Measurements from ENCODE around the gene CNRIP1. TPM values are rescaled to one million over a fixed set of nuclear protein-coding genes. Genes with fewer than 3 reads are reported as not detected.
A peak's percentile ranks its signal among the peaks of the same experiment; 100 is the strongest.

CNRIP1 gene
- total RNA-seq, 6 experiments from 2014 or later, result 33.6 to 53.8 (median 47.2) TPM

DNA sequence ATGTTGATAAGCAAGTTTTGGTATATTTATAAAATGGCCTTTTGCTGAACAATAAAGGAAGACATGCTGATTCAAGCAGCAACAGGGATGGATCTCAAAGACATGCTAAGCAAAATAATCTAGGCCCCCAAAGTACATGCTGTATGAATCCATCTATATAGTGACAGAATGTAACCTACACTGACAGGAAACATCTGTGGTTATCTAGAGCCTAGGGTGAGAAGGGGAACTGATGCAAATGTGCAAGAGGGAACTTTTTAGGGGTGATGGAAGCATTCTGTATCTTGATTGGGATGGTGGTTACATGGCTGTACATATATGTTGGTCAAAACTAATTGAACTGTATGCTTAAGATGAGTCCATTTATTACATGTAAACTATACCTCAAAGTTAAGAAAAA lies 24.2 kb downstream of the CNRIP1 start:
- Mint-ChIP-seq H3K36me3 (ENCODE audit: low read depth) (no peaks in the 10 kb centered on the region), H3K4me1 (ENCODE audit: low read depth) (no peaks in the 10 kb centered on the region), H3K4me3 (no peak overlapping the region), H3K9me3 (no peaks in the 10 kb centered on the region), H3K27me3 (ENCODE audit: insufficient read depth) (peaks cover 3% of the 10 kb centered on the region), H3K27ac (no peak overlapping the region)
- DNase-seq, result no peak
- TF ChIP-seq, protein P1, sequence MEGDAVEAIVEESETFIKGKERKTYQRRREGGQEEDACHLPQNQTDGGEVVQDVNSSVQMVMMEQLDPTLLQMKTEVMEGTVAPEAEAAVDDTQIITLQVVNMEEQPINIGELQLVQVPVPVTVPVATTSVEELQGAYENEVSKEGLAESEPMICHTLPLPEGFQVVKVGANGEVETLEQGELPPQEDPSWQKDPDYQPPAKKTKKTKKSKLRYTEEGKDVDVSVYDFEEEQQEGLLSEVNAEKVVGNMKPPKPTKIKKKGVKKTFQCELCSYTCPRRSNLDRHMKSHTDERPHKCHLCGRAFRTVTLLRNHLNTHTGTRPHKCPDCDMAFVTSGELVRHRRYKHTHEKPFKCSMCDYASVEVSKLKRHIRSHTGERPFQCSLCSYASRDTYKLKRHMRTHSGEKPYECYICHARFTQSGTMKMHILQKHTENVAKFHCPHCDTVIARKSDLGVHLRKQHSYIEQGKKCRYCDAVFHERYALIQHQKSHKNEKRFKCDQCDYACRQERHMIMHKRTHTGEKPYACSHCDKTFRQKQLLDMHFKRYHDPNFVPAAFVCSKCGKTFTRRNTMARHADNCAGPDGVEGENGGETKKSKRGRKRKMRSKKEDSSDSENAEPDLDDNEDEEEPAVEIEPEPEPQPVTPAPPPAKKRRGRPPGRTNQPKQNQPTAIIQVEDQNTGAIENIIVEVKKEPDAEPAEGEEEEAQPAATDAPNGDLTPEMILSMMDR (IDR thresholded peaks at IDR 0.05), result no peak

DNA sequence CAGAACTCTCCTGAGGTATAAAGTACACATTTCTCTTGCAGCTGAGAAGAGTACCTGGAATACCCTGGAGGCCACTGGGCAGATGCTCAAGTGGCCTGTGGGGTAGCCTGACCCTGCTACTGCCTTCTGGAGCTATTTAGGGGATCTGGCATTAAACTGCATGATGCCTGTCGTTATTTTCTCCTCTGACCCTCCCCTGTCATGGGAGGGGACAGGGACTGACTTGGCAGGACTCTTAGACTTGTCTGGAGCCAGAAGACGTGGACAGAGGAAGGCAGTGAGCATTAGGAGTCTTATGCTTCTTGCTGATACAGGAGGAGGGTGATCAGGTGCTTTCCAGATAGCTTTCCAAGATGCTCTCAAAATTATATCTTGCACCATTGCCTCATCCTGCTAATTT lies 24.8 kb downstream of the CNRIP1 start:
- TF ChIP-seq, protein P1 (IDR thresholded peaks at IDR 0.05), result no peak
- H3K36me3 Mint-ChIP-seq (ENCODE audit: low read depth), result no peaks in the 10 kb centered on the region
- H3K4me3 Mint-ChIP-seq, result no peak overlapping the region
- no peaks in the 10 kb centered on the region for H3K9me3 Mint-ChIP-seq
- H3K4me1 Mint-ChIP-seq (ENCODE audit: low read depth), result no peaks in the 10 kb centered on the region
- H3K27ac Mint-ChIP-seq, result no peak overlapping the region
- H3K27me3 Mint-ChIP-seq (ENCODE audit: insufficient read depth), result peaks cover 3% of the 10 kb centered on the region
- no peak for DNase-seq

DNA sequence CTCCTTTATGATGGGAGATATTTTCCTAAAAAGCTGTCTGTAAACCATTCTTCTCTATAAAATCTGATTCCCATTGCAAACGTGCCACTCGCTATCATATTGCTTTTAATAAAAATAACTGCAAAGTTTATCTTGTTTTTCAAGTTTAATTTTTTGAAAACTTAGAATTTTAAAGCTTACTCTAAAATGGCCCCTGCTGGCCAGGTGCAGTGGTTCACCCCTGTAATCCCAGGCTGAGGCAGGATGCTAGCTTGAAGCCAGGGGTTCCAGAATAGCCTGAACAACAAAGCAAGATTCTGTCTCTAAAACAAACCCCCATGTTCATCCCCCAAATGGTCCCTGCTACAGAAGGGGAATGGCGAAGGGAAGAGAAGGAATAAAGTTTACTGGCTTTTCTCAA lies 25.6 kb downstream of the CNRIP1 start:
- Mint-ChIP-seq H3K27ac (no peak overlapping the region), H3K4me1 (ENCODE audit: low read depth) (no peaks in the 10 kb centered on the region)

DNA sequence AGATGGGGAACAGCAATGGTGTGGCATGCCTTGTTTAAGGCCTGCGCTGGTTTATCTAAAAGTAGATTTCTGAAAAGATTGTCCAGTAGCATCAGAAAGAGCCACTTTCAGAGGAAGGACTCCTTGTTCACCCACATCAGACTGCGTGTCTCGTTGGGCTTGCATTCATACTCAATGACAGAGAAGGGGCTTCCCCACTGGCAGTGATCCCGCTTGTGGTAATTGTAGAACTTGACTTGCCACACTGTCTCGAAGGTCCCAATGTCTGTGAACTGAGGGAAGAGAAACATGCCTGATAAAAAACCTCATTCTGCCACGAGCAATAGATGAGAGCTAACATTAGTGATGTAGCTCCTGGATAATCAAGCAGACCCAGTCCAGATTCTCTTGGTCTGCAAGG lies 26.0 kb downstream of the CNRIP1 start:
- Mint-ChIP-seq H3K27ac (no peak overlapping the region), H3K4me1 (ENCODE audit: low read depth) (peaks cover under 1% of the 10 kb centered on the region; the same call in 1 of the 2 replicates), H3K27me3 (ENCODE audit: insufficient read depth) (peaks cover 3% of the 10 kb centered on the region), H3K4me3 (no peak overlapping the region), H3K9me3 (no peaks in the 10 kb centered on the region), H3K36me3 (ENCODE audit: low read depth) (no peaks in the 10 kb centered on the region)
- DNase-seq, result no peak
- TF ChIP-seq, protein P1 (IDR thresholded peaks at IDR 0.05), result no peak

More for the DNA sequence above, 25.6 kb downstream of the CNRIP1 start:
- no peaks in the 10 kb centered on the region for H3K36me3 Mint-ChIP-seq (ENCODE audit: low read depth)
- TF ChIP-seq, protein P1 (IDR thresholded peaks at IDR 0.05), result peak; percentile 40
- H3K27me3 Mint-ChIP-seq (ENCODE audit: insufficient read depth), result peaks cover 3% of the 10 kb centered on the region
- H3K9me3 Mint-ChIP-seq, result no peaks in the 10 kb centered on the region
- no peak for DNase-seq
- no peak overlapping the region for H3K4me3 Mint-ChIP-seq

DNA sequence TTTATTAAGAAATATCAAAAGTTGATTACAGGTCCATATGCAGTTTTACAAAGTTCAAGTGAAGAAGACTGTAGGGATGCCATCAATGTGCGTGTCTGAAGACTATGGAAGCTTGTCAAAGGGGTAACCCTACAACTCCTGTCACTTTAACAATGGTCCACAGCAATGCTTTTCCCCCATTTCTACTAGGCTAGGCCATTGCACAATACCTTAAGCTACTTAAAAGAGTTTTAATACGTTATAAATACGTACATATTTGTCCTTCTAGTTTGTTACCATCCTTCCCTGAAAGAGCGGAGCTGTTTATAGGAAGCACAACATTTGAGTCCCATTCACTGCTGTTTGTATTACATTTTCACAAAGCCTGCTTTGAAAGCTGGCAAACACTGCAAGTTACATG lies 26.7 kb downstream of the CNRIP1 start:
- Mint-ChIP-seq H3K4me1 (ENCODE audit: low read depth) (peaks cover 8% of the 10 kb centered on the region), H3K27me3 (ENCODE audit: insufficient read depth) (peaks cover 3% of the 10 kb centered on the region)

More for the DNA sequence above, 26.7 kb downstream of the CNRIP1 start:
- no peaks in the 10 kb centered on the region for H3K9me3 Mint-ChIP-seq
- no peaks in the 10 kb centered on the region for H3K36me3 Mint-ChIP-seq (ENCODE audit: low read depth)
- TF ChIP-seq, protein P1 (IDR thresholded peaks at IDR 0.05), result no peak
- DNase-seq, result no peak
- no peak overlapping the region for H3K27ac Mint-ChIP-seq
- H3K4me3 Mint-ChIP-seq, result no peak overlapping the region
